Measurements from ENCODE around the gene HLX.

DNA sequence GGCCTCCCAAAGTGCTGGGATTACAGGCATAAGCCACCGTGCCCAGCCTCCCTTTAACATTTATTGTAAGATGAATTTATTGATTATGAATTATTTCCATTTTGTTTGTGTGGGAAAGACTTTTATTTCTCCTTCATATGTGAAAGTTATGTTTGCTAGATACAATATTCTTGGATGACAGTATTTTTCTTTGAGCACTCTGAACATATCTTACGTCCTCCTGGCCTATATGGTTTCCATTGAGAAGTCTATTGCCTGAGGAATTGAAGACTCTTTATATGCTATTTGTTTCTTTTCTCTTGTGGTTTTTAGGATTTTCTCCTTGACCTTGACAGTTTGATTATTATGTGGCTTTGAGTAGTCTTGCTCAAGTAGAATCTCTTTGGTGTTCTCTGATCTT is 26.8 kb upstream of the HLX start:
- TF ChIP-seq, protein P1, sequence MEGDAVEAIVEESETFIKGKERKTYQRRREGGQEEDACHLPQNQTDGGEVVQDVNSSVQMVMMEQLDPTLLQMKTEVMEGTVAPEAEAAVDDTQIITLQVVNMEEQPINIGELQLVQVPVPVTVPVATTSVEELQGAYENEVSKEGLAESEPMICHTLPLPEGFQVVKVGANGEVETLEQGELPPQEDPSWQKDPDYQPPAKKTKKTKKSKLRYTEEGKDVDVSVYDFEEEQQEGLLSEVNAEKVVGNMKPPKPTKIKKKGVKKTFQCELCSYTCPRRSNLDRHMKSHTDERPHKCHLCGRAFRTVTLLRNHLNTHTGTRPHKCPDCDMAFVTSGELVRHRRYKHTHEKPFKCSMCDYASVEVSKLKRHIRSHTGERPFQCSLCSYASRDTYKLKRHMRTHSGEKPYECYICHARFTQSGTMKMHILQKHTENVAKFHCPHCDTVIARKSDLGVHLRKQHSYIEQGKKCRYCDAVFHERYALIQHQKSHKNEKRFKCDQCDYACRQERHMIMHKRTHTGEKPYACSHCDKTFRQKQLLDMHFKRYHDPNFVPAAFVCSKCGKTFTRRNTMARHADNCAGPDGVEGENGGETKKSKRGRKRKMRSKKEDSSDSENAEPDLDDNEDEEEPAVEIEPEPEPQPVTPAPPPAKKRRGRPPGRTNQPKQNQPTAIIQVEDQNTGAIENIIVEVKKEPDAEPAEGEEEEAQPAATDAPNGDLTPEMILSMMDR (IDR thresholded peaks at IDR 0.05), result no peak
- no peak for TF ChIP-seq EZH2phosphoT487 (IDR thresholded peaks at IDR 0.05; ENCODE audit: borderline replicate concordance, low read depth)

All from SK-N-SH (cell line).